A549 treated with GW870086 at 1 μM for 4 hours (cell line): ENCODE measurements around the gene TACC2. TPM values are rescaled to one million over a fixed set of nuclear protein-coding genes. Genes with fewer than 3 reads are reported as not detected.

Experiments
- total RNA-seq: library from RNA; stranded (reverse); fragments of 200-300 nt; extraction: Qiagen RNA extraction; gene quantifications from 5 replicates; pipeline ENCODE4 v1.2.3, GENCODE V29; 2022; ENCODE audit warnings: low read depth

TACC2 gene
- 76.2 to 94.9 TPM (median 91.9 TPM) in 5 replicates for total RNA-seq

GRCh38 chr10:121988361-121989324 lies at the start of gene TACC2:
TACC2 (plus strand) TSS chr10:121989163; CDS start chr10:122021982, 32,819 bp downstream.

GRCh38 chr10:121974535-121975294 lies 14.2 kb upstream of the TACC2 start, which contains the start of gene NSMCE4A:
NSMCE4A (minus strand) TSS chr10:121975217; CDS start chr10:121975165, 52 bp downstream.

GRCh38 chr10:122271076-122271475 lies 282.1 kb downstream of the TACC2 start, which contains the start of gene BTBD16:
BTBD16 (plus strand) TSS chr10:122271296; CDS start chr10:122275082, 3,786 bp downstream.

Other genes starting within 250 kb of the TACC2 start
- gene ATE1, start 61.1 kb upstream of the TACC2 start, total RNA-seq = 14.4 to 23.1 TPM (median 19.4 TPM) in 5 replicates
- gene NSMCE4A, start 13.9 kb upstream of the TACC2 start, total RNA-seq = 59.4 to 67.1 TPM (median 64.5 TPM) in 5 replicates